HG03558 (cell line): Measurements from ENCODE around the gene CD19.
"Not testable (repeated sequence)": the region's sequence is repeated elsewhere in the genome, so short reads cannot be mapped to it uniquely, and the experiment has no call there.

ENCODE experiments used
- ATAC-seq: cut with Tn5 transposase; IDR thresholded peaks from one replicate; pipeline ENCODE4 v1.9.1; 2021; ENCODE audit warnings: moderate number of reproducible peaks; ENCODE audit not compliant: unreplicated experiment; ENCODE audit errors: extremely low read depth

The CD19 gene

DNA sequence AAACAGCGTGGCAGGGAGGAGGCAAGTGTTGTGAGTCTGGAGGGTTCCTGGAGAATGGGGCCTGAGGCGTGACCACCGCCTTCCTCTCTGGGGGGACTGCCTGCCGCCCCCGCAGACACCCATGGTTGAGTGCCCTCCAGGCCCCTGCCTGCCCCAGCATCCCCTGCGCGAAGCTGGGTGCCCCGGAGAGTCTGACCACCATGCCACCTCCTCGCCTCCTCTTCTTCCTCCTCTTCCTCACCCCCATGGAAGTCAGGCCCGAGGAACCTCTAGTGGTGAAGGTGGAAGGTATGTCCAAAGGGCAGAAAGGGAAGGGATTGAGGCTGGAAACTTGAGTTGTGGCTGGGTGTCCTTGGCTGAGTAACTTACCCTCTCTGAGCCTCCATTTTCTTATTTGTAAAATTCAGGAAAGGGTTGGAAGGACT lies at the start of gene CD19:
CD19 (plus strand) TSS at position 171 of the 425 bp plus-strand sequence; CDS start at position 201, 30 bp downstream.
- ATAC-seq: no peak

DNA sequence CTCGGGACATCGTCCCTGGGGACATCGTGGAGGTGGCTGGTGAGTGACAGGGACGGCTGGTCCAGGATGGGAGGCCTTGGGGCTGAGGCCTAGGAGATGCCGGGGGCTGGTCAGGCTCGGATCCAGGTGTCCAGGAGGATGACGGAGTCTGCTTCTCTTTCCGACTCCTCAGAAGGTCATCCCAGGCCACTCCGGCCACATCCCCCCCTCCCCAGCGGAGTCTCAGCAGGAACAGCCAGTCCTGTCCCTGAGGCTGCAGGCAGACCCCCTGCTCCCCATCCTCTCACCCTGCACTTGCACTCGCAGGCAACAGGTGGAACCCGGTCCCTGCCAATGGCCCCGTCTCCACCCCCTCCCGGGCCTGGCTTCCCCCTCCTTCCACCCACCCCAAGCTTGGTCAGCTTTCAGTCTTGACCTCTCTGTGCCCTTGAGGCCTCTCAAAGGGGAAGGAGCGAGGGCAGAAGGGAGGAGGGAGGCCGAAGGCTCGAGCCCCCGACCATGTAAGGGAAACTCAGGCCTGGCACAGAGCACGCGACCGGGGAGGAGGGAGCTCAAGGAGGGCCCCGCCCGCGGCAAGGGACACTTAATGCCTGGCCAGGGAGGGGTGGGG lies 49.1 kb upstream of the CD19 start:
- no peak for ATAC-seq

DNA sequence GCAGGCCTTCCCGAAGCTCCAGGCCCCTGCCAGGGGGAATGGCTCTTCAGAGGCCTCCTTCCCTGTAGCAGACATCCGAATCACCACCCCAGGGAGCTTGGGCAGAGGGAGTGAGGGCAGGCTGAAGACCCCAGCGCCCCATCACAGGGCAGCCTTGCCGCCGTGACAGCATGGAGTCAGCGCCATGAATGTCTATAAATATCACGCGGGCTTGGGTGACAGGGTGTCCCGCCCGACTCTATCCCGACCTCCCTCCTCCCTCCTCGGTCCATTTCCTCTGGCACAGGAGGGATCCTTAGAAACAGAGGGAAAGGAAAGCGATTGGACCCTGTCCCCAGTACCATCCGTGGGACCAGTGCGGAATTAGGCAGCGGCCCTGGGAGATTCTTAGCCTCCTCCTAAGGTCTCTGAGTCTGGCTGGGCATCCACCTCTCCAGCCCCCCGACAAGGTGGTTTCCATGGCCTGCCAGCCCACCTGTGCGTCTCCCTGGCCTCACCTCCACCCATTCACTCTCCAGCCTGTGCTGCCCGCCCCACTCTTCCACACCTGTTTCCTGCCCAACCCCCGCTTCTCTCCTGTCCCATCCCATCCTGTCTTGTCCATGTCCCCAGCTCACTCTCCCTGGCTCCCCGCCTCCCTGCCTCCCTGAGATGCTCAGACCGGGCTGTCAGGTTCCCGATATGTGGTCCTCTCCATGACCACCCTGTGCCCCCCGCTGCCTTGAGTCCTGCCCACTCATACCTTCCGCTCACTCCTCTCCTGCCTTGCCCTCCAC lies 48.4 kb upstream of the CD19 start:
- ATAC-seq: no peak

DNA sequence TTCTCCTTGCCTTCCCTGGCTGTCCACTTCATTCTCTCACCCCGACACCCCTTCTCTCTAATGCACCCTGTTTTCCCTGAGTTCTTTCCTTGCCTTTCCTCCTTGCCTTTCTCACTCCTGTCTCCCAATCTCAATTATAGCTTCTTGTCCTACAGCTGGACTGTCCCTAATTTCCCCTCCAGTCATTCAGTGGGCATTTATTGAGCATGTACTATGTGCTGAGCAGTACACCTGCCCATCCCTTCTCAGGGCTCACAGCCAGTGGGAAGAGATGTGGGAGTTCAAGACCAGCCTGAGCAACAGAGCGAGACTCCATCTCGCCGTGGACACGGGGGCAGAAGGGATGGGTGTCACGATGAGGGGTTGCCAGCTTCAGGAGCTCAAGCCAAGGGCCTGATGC lies 47.7 kb upstream of the CD19 start:
- no peak for ATAC-seq

DNA sequence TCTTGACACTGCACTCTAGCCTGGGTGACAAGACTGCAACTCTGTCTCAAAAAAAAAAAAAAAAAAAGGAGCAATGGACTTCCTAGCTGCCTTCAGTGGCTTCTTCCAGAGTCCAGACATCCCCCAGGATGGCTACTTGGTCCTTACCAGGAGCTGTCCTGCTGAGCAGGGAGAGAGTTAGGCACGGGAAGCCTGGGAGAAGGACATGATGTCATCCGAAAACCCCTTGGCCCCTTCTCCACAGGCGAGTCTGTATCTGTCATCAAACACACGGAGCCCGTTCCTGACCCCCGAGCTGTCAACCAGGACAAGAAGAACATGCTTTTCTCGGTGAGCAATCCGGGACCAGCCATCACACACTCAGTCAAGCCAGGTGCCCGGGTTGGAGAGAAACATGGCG lies 44.8 kb upstream of the CD19 start:
- ATAC-seq: no peak

DNA sequence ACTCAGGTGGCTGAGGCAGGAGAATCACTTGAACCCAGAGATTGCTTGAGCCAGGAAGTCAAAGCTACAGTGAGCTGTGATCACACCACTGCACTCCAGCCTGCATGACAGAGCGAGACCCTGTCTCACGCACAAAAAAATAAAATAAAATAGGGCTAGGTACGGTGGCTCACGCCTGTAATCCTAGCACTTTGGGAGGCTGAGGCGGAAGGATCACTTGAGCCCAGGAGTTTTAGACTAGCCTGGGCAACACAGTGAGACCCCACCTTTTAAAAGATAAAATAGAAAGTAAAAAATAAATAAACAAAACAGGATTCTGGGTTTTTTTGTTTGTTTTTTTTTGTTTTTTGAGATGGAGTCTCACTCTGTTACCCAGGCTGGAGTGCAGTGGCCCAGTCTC lies 41.4 kb upstream of the CD19 start:
- ATAC-seq: not testable (repeated sequence)

DNA sequence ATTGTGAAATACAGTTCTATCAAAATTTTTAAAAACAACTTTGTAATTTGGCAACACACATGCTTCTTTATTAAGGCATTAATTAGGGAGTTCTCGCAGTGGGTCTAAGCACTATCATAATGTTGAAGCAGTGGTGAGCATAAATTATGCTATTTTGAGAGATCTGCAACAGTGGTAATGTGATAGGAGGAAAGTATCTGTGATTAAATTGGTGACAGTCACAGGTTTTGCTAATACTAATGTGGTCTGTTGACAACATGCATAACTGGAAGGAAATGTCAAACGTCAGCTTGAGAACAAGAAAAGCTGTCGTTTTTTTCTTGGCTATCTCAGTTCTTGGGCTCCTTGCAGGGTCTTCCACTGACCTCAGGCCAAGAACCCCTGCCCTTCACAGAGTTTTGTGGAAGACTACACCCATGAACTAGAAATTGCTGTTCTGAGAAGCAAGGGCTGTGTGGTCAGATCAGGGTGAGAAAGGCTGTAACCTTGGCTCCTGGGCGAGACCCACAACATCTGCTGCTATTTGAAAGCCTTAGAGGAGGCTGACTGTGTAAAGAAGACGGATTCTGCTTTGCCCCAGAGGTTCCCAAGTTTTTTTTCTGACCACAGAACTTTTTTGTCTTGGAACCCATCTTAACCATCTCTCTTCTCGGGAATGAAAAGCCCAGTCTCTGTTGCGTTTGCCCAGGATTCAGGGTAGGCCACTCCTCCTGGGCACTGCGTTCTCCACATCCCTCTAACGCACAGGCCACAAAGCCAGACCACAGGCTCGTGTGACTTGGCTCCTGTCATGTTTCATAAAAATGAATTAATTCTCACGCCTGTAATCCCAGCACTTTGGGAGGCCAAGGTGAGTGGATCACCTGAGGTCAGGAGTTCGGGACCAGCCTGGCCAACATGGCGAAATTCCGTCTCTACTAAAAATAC lies 39.5 kb upstream of the CD19 start:
- ATAC-seq: no peak

DNA sequence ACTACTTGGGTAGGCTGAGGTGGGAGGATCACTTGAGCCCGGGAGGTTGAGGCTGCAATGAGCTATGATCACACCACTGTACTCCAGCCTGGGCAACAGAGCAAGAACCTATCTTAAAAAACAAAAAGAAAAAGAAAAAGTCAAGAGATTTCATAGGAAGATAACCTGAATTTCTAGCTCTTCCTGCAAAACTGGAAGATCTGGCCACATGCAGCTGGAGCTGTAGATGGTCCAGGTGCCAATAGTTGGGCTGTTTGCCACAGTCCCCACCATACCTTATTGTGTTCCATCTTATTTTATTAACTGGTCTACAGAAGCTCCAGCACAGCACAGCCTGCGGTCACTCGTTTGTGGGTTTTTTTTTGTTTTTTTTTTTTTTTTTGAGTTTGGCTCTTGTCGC lies 38.5 kb upstream of the CD19 start:
- no peak for ATAC-seq

DNA sequence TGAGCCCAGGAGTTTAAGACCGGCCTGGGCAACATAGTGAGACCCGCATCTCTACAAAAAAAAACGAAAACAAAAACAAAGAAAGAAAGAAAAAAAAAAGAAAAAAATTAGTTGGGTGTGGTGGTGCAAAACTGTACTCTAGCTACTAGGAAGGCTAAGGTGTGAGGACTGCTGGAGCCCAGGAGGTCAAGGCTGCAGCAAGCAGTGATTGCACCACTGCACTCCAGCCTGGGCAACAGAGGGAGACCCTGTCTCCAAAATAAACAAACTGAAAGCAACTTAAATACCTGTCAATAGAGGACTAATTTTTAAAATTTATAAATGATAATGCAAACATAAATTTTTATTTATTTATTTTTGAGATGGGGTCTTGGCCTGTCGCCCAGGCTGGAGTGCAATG lies 36.2 kb upstream of the CD19 start:
- no peak for ATAC-seq

DNA sequence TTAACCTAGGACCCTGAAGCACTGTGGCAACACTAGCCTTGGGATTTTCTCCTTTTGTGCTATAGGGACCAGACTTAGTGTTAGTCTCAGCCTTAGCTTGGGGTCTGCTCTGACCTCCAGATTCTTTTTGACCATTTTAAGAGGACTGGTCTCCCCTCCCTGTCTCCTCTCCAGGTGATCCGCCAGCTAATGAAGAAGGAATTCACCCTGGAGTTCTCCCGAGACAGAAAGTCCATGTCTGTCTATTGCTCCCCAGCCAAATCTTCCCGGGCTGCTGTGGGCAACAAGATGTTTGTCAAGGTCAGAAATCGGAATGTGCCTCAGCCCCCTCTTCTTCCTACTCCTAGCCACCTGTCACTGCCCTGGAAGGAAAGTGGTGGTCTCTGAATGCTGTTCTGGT lies 33.9 kb upstream of the CD19 start:
- no peak for ATAC-seq

DNA sequence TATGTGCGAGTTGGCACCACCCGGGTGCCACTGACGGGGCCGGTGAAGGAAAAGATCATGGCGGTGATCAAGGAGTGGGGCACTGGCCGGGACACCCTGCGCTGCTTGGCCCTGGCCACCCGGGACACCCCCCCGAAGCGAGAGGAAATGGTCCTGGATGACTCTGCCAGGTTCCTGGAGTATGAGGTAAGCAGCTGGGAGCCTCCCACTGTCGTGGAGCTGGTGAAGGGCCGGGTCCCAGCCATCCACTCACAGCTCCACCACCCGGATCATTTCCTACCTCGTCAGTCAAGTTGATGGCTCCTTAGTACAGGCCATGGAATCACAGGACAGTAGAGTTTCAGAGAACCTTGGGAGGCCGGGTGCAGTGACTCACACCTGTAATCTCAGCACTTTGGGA lies 33.5 kb upstream of the CD19 start:
- no peak for ATAC-seq

DNA sequence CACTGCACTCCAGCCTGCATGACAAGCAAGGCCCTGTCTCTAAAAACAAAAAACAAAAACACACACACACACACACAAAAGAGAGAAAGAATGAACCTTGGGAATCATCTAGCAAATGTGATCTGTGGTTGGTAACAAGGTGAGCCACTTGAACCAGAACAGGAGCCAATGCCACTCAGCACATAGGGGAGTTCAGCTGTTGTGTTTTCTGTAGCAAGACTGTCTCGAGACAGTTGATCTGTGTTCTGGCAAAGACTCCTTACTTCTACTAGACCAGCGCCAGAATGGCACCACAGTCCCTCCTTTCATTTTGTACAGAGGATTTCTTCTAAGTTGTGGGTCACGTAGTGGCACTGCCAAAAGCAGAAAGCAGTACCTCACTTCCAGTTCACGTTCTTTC lies 32.8 kb upstream of the CD19 start:
- no peak for ATAC-seq

DNA sequence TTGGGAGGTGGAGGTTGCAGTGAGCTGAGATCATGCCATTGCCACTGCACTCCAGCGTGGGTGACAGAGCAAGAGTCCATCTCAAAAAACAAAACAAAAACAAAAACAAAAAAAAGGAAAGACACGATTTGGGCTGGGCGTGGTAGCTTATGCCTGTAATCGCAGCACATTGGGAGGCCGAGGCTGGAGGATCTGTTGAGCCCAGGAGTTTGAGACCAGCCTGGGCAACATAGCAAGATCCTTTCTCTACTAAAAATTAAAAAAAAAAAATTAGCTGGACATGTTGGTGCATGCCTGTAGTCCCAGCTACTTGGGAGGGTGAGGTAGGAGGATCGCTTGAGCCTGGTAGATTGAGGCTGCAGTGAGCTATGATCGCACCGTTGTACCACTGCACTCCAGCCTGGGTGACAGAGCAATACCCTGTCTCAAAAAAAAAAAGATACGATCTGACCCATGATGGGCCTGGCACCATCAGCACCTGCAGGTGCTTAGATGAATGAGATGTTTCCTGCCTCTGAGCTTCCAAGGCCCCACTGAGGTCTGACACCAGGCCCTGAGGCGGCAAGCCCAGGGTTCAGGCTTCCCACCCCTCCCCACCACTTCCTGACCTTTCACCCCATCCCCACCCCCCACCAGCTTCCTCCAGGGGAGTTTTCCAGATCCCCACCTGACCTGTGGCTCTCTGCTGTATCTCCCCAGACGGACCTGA lies 31.7 kb upstream of the CD19 start:
- ATAC-seq: no peak

DNA sequence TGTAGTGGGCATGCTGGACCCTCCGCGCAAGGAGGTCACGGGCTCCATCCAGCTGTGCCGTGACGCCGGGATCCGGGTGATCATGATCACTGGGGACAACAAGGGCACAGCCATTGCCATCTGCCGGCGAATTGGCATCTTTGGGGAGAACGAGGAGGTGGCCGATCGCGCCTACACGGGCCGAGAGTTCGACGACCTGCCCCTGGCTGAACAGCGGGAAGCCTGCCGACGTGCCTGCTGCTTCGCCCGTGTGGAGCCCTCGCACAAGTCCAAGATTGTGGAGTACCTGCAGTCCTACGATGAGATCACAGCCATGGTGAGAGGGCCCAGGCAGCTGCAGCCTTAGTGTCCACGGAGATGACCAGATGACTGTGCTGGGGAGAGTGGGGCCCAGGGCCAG lies 31.2 kb upstream of the CD19 start:
- no peak for ATAC-seq

DNA sequence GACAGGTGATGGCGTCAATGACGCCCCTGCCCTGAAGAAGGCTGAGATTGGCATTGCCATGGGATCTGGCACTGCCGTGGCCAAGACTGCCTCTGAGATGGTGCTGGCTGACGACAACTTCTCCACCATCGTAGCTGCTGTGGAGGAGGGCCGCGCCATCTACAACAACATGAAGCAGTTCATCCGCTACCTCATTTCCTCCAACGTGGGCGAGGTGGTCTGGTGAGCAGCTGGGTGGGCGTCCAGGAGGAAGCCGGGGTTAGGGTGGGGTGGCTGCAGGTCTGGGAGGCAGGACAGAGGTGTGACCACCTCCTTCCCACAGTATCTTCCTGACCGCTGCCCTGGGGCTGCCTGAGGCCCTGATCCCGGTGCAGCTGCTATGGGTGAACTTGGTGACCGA lies 29.9 kb upstream of the CD19 start:
- ATAC-seq: no peak

DNA sequence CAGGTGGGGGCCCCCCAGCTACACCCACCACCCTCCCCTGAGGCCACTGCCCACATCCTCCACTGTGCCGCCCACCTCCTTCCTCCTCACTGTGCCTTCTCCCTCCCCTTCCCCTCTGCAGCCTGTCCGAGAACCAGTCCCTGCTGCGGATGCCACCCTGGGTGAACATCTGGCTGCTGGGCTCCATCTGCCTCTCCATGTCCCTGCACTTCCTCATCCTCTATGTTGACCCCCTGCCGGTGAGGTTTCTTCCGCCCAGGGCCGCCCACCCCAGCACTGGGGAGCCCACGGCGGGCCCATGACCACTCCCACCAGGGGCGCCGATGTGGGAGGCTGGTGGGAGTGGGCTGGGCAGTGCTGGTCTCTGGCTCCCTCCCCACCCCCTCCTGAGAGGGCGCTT lies 28.9 kb upstream of the CD19 start:
- no peak for ATAC-seq

DNA sequence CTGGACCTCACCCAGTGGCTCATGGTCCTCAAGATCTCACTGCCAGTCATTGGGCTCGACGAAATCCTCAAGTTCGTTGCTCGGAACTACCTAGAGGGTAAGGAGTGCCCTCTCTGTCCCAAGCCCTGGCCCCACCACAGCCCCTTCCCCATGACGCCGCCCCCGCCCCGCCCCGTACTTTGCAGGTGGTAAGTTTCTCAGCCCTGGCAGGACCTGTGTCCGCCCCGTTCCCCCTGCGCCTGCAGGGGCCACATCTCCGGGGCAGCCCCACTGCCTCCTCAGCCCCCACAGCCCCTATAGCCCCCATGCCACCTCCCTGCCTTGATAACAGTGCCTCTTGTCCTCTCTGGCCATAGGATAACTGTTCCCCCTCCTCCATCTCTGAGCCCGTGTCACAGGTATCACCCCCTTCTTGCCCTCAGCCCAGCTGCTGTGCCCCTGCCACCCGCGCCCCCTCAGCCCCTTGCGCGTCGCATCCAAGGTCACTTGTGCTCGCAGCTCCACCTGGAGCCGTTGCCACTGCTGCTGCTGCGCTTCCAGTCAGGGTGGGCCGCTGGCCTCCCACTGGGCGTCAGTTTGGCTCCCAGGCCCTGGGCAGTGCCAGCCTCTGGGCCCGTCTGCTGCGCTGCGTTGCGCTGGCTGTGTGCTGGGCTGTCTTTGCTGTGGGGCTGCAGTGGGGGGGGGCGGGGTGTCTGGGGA lies 28.3 kb upstream of the CD19 start:
- no peak for ATAC-seq

DNA sequence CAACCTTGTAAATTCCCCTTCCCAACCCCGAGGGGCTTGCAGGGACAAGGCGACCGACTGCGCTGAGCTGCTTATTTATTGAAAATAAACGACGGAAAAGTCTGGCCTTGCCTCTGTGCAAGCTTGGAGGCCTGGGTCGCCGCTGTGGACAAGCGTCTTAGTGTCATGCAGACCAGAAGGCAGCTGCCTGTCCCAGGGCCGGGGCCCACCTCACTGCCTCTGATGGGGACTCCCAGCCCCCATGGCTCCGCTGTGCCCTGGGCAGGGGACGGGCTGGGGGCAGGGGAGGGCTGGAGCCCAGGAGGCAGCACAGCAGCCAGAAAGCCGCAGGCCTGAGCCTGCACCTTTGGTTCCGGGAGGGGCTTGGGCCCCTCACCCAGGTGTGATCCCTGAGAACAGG lies 27.4 kb upstream of the CD19 start:
- ATAC-seq: no peak

DNA sequence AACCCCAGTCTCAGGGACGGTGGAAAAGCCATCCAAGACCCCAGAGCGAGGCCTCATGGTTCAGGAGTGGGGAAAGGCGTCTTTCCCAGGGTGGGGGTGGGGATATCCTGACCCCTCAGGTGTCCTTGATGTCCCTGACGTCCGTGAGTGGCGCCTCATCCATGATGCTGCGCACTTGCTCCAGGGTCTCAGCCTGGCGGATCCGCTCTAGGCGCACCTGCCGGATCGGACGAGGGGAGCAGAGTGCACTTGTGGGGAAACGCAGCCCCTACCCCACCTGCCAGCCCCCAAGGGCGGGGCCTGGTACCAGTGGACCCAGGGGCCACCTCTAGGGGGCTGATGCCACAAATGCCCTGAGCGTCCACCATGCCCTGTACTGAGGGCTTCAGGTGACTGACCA lies 26.9 kb upstream of the CD19 start:
- no peak for ATAC-seq

DNA sequence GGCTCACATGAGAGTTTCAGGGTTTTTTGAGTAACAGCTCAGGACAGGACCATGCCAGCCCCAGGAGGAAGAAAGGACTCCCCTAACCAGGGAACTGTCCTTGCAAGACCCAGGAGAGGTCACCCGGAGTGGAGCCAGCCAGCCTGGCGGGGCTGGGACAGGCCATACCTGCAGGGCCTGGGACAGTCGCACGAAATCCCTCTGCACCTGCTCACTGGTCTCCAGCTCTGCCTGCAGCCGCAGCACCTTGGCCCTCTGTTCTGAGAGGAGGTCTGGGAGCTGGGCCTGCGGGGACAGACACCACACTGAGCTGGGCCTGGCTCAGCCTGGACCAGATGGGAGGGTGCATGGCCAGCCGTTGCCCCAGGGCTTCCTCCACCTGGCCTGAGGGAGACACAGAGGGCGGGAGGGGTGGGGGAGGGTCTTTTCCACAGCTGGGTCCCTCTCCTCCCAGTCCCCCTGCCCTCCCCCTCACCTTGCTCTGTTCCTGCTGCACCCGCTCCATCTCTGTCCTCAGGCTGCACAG lies 26.5 kb upstream of the CD19 start:
- ATAC-seq: no peak
